Astrocyte (in vitro differentiated cells and primary cell): ENCODE results near the gene SSTR4. TPM values are rescaled to one million over a fixed set of nuclear protein-coding genes. Genes with fewer than 3 reads are reported as not detected.

Source experiments
- DNase-seq: peaks from one replicate; pipeline ENCODE4 v3.0.0-alpha.2; 2010; ENCODE audit warnings: low read depth
- FAIRE-seq: peaks from 2 replicates; lab custom pipeline; 2011; peaks lifted over from hg19 to GRCh38; lab: Jason Lieb, UNC
- H2AFZ ChIP-seq: 2 replicates; pipeline ENCODE4 v1.6.0; 2012; ENCODE audit warnings: low read depth, low read length, inconsistent platforms
- H3K27ac ChIP-seq: 2 replicates; pipeline ENCODE4 v1.5.1; 2011; ENCODE audit warnings: low read depth, low read length, inconsistent platforms
- H3K27me3 ChIP-seq: 2 replicates; pipeline ENCODE4 v1.6.0; 2011; ENCODE audit warnings: low read length, inconsistent platforms; ENCODE audit not compliant: insufficient read depth
- H3K36me3 ChIP-seq: 2 replicates; pipeline ENCODE4 v1.5.1; 2011; ENCODE audit warnings: low read length, inconsistent platforms; ENCODE audit not compliant: insufficient read depth
- H3K4me1 ChIP-seq: 2 replicates; pipeline ENCODE4 v1.5.1; 2011; ENCODE audit warnings: low read length, inconsistent platforms; ENCODE audit not compliant: insufficient read depth
- H3K4me2 ChIP-seq: 2 replicates; pipeline ENCODE4 v1.6.0; 2012; ENCODE audit warnings: low read length, inconsistent platforms
- H3K4me3 ChIP-seq: 2 replicates; pipeline ENCODE4 v1.5.1; 2011; ENCODE audit warnings: low read depth, mild to moderate bottlenecking, low read length, inconsistent platforms; ENCODE audit not compliant: insufficient read depth
- H3K79me2 ChIP-seq: 2 replicates; pipeline ENCODE4 v1.6.0; 2012; ENCODE audit warnings: mild to moderate bottlenecking, low read length, inconsistent platforms; ENCODE audit not compliant: insufficient read depth
- H3K9ac ChIP-seq: 2 replicates; pipeline ENCODE4 v1.6.0; 2012; ENCODE audit warnings: mild to moderate bottlenecking, low read length, inconsistent platforms
- H3K9me3 ChIP-seq: 2 replicates; pipeline ENCODE4 v1.5.1; 2012; ENCODE audit warnings: low read depth, mild to moderate bottlenecking, low read length, inconsistent platforms; ENCODE audit not compliant: insufficient read depth
- H4K20me1 ChIP-seq: 2 replicates; pipeline ENCODE4 v1.6.0; 2012; ENCODE audit warnings: low read length, inconsistent platforms; ENCODE audit not compliant: insufficient read depth
- H3K27ac Mint-ChIP-seq: one replicate; pipeline ENCODE4 v1.8.0; 2021; ENCODE audit warnings: mild to moderate bottlenecking, mixed read lengths; ENCODE audit not compliant: unreplicated experiment
- H3K27me3 Mint-ChIP-seq: one replicate; pipeline ENCODE4 v1.8.0; 2021; ENCODE audit warnings: low read depth, mixed read lengths; ENCODE audit not compliant: unreplicated experiment
- H3K36me3 Mint-ChIP-seq: one replicate; pipeline ENCODE4 v1.8.0; 2021; ENCODE audit warnings: low read depth, mixed read lengths; ENCODE audit not compliant: unreplicated experiment
- H3K4me1 Mint-ChIP-seq: one replicate; pipeline ENCODE4 v1.8.0; 2021; ENCODE audit warnings: low read depth, mixed read lengths; ENCODE audit not compliant: unreplicated experiment
- H3K4me3 Mint-ChIP-seq: one replicate; pipeline ENCODE4 v1.8.0; 2021; ENCODE audit warnings: mild to moderate bottlenecking, moderate library complexity, mixed read lengths; ENCODE audit not compliant: unreplicated experiment
- H3K9me3 Mint-ChIP-seq: one replicate; pipeline ENCODE4 v1.8.0; 2021; ENCODE audit warnings: mild to moderate bottlenecking, mixed read lengths; ENCODE audit not compliant: unreplicated experiment
- CTCF ChIP-seq: IDR thresholded peaks from 2 replicates; pipeline ENCODE4 v1.5.1; 2011; ENCODE audit warnings: low read depth, mild to moderate bottlenecking, inconsistent platforms, low read length, moderate library complexity; ENCODE audit not compliant: insufficient read depth
- EZH2 ChIP-seq: IDR thresholded peaks from 2 replicates; pipeline ENCODE4 v1.6.1; 2012; ENCODE audit warnings: mild to moderate bottlenecking, low read length, inconsistent platforms; ENCODE audit not compliant: insufficient read depth
- total RNA-seq: library from RNA; stranded (reverse); gene quantifications from 2 replicates; pipeline ENCODE4 v1.2.1, GENCODE V29; 2021

SSTR4 gene
- total RNA-seq, 1 donor from 2014 or later = not detected

- no peak for FAIRE-seq
- H3K4me2 ChIP-seq = no peak overlapping the region
- no peak overlapping the region for H3K9ac ChIP-seq
- no peak for DNase-seq
- H3K4me1 Mint-ChIP-seq = no peaks in the 10 kb centered on the region
- no peak overlapping the region for H3K27ac ChIP-seq
- no peaks in the 10 kb centered on the region for H3K4me1 ChIP-seq
- peaks cover 3% of the 10 kb centered on the region for H3K9me3 Mint-ChIP-seq
- no peak overlapping the region for H3K4me3 Mint-ChIP-seq
- no peaks in the 10 kb centered on the region for H3K36me3 Mint-ChIP-seq
- H3K4me3 ChIP-seq = no peak overlapping the region
- H3K27me3 ChIP-seq = peaks cover 4% of the 10 kb centered on the region
- H3K27me3 Mint-ChIP-seq = peaks cover 64% of the 10 kb centered on the region
- H3K27ac Mint-ChIP-seq = no peak overlapping the region
- no peaks in the 10 kb centered on the region for H3K9me3 ChIP-seq
- H3K36me3 ChIP-seq = no peaks in the 10 kb centered on the region
- H3K79me2 ChIP-seq = no peaks in the 10 kb centered on the region
- TF ChIP-seq EZH2 = no peak
- no peak for TF ChIP-seq CTCF
- H2AFZ ChIP-seq = no peak overlapping the region
- no peaks in the 10 kb centered on the region for H4K20me1 ChIP-seq
These were observed 3.8 kb upstream of the SSTR4 start for GRCh38 chr20:23031346-23031745.

GRCh38 chr20:23032056-23032749 is 2.9 kb upstream of the SSTR4 start:
- no peaks in the 10 kb centered on the region for H3K9me3 ChIP-seq
- H3K27ac Mint-ChIP-seq = no peak overlapping the region
- peaks cover 5% of the 10 kb centered on the region for H3K9me3 Mint-ChIP-seq
- no peak overlapping the region for H3K9ac ChIP-seq
- no peaks in the 10 kb centered on the region for H3K36me3 ChIP-seq
- no peak overlapping the region for H3K27ac ChIP-seq
- peaks cover 71% of the 10 kb centered on the region for H3K27me3 Mint-ChIP-seq
- H3K4me3 Mint-ChIP-seq = no peak overlapping the region
- H3K4me2 ChIP-seq = no peak overlapping the region
- FAIRE-seq (no peak), DNase-seq (no peak)
- H3K4me1 ChIP-seq = no peaks in the 10 kb centered on the region
- H3K27me3 ChIP-seq = peaks cover 4% of the 10 kb centered on the region
- H2AFZ ChIP-seq = no peak overlapping the region
- H4K20me1 ChIP-seq = no peaks in the 10 kb centered on the region
- H3K36me3 Mint-ChIP-seq = no peaks in the 10 kb centered on the region
- no peak for TF ChIP-seq CTCF
- no peak for TF ChIP-seq EZH2
- no peaks in the 10 kb centered on the region for H3K79me2 ChIP-seq
- H3K4me1 Mint-ChIP-seq = no peaks in the 10 kb centered on the region
- H3K4me3 ChIP-seq = no peak overlapping the region

GRCh38 chr20:23032750-23033078 is 2.4 kb upstream of the SSTR4 start:
- Histone ChIP-seq H3K27ac (no peak overlapping the region), H3K27me3 (peaks cover 4% of the 10 kb centered on the region), H3K9ac (no peak overlapping the region), H3K9me3 (no peaks in the 10 kb centered on the region), H3K4me1 (no peaks in the 10 kb centered on the region), H3K36me3 (no peaks in the 10 kb centered on the region), H4K20me1 (no peaks in the 10 kb centered on the region), H3K79me2 (no peaks in the 10 kb centered on the region), H2AFZ (no peak overlapping the region), H3K4me2 (no peak overlapping the region), H3K4me3 (no peak overlapping the region)
- Mint-ChIP-seq H3K4me3 (no peak overlapping the region), H3K36me3 (peaks cover 1% of the 10 kb centered on the region), H3K27ac (no peak overlapping the region), H3K27me3 (peaks cover 73% of the 10 kb centered on the region), H3K9me3 (peaks cover 6% of the 10 kb centered on the region), H3K4me1 (no peaks in the 10 kb centered on the region)
- no peak for TF ChIP-seq CTCF
- no peak for TF ChIP-seq EZH2
- FAIRE-seq = no peak
- DNase-seq = no peak
